Measurements from ENCODE around the gene PTCRA. TPM values are rescaled to one million over a fixed set of nuclear protein-coding genes. Genes with fewer than 3 reads are reported as not detected.

Gene PTCRA
- total RNA-seq, 1 donor from 2014 or later: not detected

- H4K20me1 ChIP-seq (ENCODE audit: low read depth): no peaks in the 10 kb centered on the region
- Mint-ChIP-seq H3K36me3 (peaks cover 6% of the 10 kb centered on the region), H3K27me3 (ENCODE audit: insufficient read depth, low read depth) (peaks cover 26% of the 10 kb centered on the region), H3K4me3 (peak within 1 kb of the TSS; percentile 79), H3K9me3 (no peaks in the 10 kb centered on the region), H3K4me1 (peaks cover 11% of the 10 kb centered on the region), H3K27ac (no peak within 1 kb of the TSS)
- no peak within 1 kb of the TSS for H3K9ac ChIP-seq
- peaks cover 35% of the 10 kb centered on the region for H3K27me3 ChIP-seq
- peaks cover 27% of the 10 kb centered on the region for H3F3A ChIP-seq (ENCODE audit: low read depth)
- H3K79me2 ChIP-seq (ENCODE audit: low read depth): no peaks in the 10 kb centered on the region
- H2AFZ ChIP-seq (replicated peaks): peak within 1 kb of the TSS; percentile 100
- TF ChIP-seq CTCF (IDR thresholded peaks at IDR 0.05) (no peak), EZH2 (IDR thresholded peaks at IDR 0.05) (peak; percentile 73), EZH2phosphoT487 (IDR thresholded peaks at IDR 0.05) (peak; percentile 50)
- DNase-seq (ENCODE audit: low spot score): peak; percentile 86
- no peaks in the 10 kb centered on the region for H3K36me3 ChIP-seq
- H3K4me1 ChIP-seq: peaks cover 4% of the 10 kb centered on the region
- peak within 1 kb of the TSS; percentile 67 for H3K4me3 ChIP-seq
- peak within 1 kb of the TSS; percentile 96 for H3K4me2 ChIP-seq
- no peaks in the 10 kb centered on the region for H3K9me3 ChIP-seq (ENCODE audit: low read depth)
- no peak within 1 kb of the TSS for H3K27ac ChIP-seq
Observed at GRCh38 chr6:42960243-42961019, 44.6 kb downstream of the PTCRA start, which contains the start of gene GNMT. TSS of gene GNMT (plus strand) at chr6:42960754. CDS start at chr6:42960768, 14 bp downstream.

GRCh38 chr6:42961020-42961470, 45.2 kb downstream of the PTCRA start:
- H3K4me2 ChIP-seq: peak overlapping the region; percentile 96
- no peaks in the 10 kb centered on the region for H3K9me3 ChIP-seq (ENCODE audit: low read depth)
- no peak overlapping the region for H3K27ac ChIP-seq
- peaks cover 35% of the 10 kb centered on the region for H3K27me3 ChIP-seq
- H3K4me3 ChIP-seq: peak overlapping the region; percentile 67
- no peak overlapping the region for H3K9ac ChIP-seq
- H3K79me2 ChIP-seq (ENCODE audit: low read depth): no peaks in the 10 kb centered on the region
- peak overlapping the region; percentile 79 for H3K4me3 Mint-ChIP-seq
- H3K36me3 ChIP-seq: no peaks in the 10 kb centered on the region
- no peaks in the 10 kb centered on the region for H3K9me3 Mint-ChIP-seq
- peaks cover 27% of the 10 kb centered on the region for H3F3A ChIP-seq (ENCODE audit: low read depth)
- peaks cover 11% of the 10 kb centered on the region for H3K4me1 Mint-ChIP-seq
- no peak for DNase-seq (ENCODE audit: low spot score)
- H3K4me1 ChIP-seq: peaks cover 4% of the 10 kb centered on the region
- H4K20me1 ChIP-seq (ENCODE audit: low read depth): no peaks in the 10 kb centered on the region
- peaks cover 6% of the 10 kb centered on the region for H3K36me3 Mint-ChIP-seq
- H3K27me3 Mint-ChIP-seq (ENCODE audit: insufficient read depth, low read depth): peaks cover 26% of the 10 kb centered on the region
- no peak overlapping the region for H3K27ac Mint-ChIP-seq
- TF ChIP-seq EZH2phosphoT487 (IDR thresholded peaks at IDR 0.05): no peak
- TF ChIP-seq EZH2 (IDR thresholded peaks at IDR 0.05): no peak
- TF ChIP-seq CTCF (IDR thresholded peaks at IDR 0.05): no peak
- peak overlapping the region; percentile 100 for H2AFZ ChIP-seq (replicated peaks)

- Histone ChIP-seq H3K9ac (no peak overlapping the region), H2AFZ (replicated peaks) (no peak overlapping the region), H3K79me2 (ENCODE audit: low read depth) (no peaks in the 10 kb centered on the region), H3K36me3 (no peaks in the 10 kb centered on the region), H3K4me1 (peaks cover 4% of the 10 kb centered on the region), H4K20me1 (ENCODE audit: low read depth) (no peaks in the 10 kb centered on the region), H3K27ac (no peak overlapping the region), H3K4me3 (no peak overlapping the region), H3F3A (ENCODE audit: low read depth) (peaks cover 27% of the 10 kb centered on the region), H3K27me3 (peaks cover 35% of the 10 kb centered on the region), H3K4me2 (no peak overlapping the region), H3K9me3 (ENCODE audit: low read depth) (no peaks in the 10 kb centered on the region)
- H3K27ac Mint-ChIP-seq: no peak overlapping the region
- DNase-seq (ENCODE audit: low spot score): no peak
- peaks cover 11% of the 10 kb centered on the region for H3K4me1 Mint-ChIP-seq
- no peak for TF ChIP-seq CTCF (IDR thresholded peaks at IDR 0.05)
- TF ChIP-seq EZH2phosphoT487 (IDR thresholded peaks at IDR 0.05): no peak
- TF ChIP-seq EZH2 (IDR thresholded peaks at IDR 0.05): no peak
- H3K4me3 Mint-ChIP-seq: peak overlapping the region; percentile 43
- peaks cover 5% of the 10 kb centered on the region for H3K36me3 Mint-ChIP-seq
- no peaks in the 10 kb centered on the region for H3K9me3 Mint-ChIP-seq
- H3K27me3 Mint-ChIP-seq (ENCODE audit: insufficient read depth, low read depth): peaks cover 26% of the 10 kb centered on the region
Observed at GRCh38 chr6:42962096-42962495, 46.2 kb downstream of the PTCRA start.
